Esophagus (tissue), 2 donors: Measurements from ENCODE around the gene RPS19. TPM values are rescaled to one million over a fixed set of nuclear protein-coding genes. Genes with fewer than 3 reads are reported as not detected.

Source experiments
- H3K27ac ChIP-seq, 2 donors: one replicate each; pipeline ENCODE4 v1.5.1; 2013; ENCODE audit warnings: low read depth in 2 of 2, mild to moderate bottlenecking in 2 of 2, inconsistent platforms in 1 of 2, low read length in 1 of 2, moderate library complexity in 1 of 2
- H3K27me3 ChIP-seq, 2 donors: one replicate each; pipeline ENCODE4 v1.6.1; 2013; ENCODE audit warnings: low read length in 2 of 2, control low read depth in 1 of 2, mild to moderate bottlenecking in 1 of 2; ENCODE audit not compliant: insufficient read depth in 2 of 2, control insufficient read depth in 1 of 2
- H3K36me3 ChIP-seq, 2 donors: one replicate each; pipeline ENCODE4 v1.6.1; 2013; ENCODE audit warnings: low read length in 1 of 2; ENCODE audit not compliant: control insufficient read depth in 2 of 2, insufficient read depth in 2 of 2
- H3K4me1 ChIP-seq, 2 donors: one replicate each; pipeline ENCODE4 v1.6.1; 2013; ENCODE audit warnings: low read length in 1 of 2; ENCODE audit not compliant: control insufficient read depth in 2 of 2, insufficient read depth in 2 of 2
- H3K4me3 ChIP-seq, 2 donors: one replicate each; pipeline ENCODE4 v1.5.1; 2013; ENCODE audit warnings: low read length in 2 of 2, mild to moderate bottlenecking in 2 of 2, low read depth in 1 of 2, moderate library complexity in 1 of 2
- H3K9me3 ChIP-seq, 2 donors: one replicate each; pipeline ENCODE4 v1.6.1; 2013; ENCODE audit warnings: mild to moderate bottlenecking in 2 of 2, low read depth in 1 of 2, low read length in 1 of 2, moderate library complexity in 1 of 2; ENCODE audit not compliant: control insufficient read depth in 2 of 2, insufficient read depth in 1 of 2
- WGBS, 2 donors: extraction: QIAGEN DNeasy Blood & Tissue Kit; methylation state at CpG; one replicate each; pipeline ENCODE4 v1.1.7; 2013; 5-methylcytosine and 5-hydroxymethylcytosine counted together
- polyA plus RNA-seq, 2 donors: library from polyadenylated mRNA; stranded (reverse); fragments of 200-250 nt; gene quantifications; one replicate each; pipeline ENCODE4 v1.2.3, GENCODE V29; 2013
- donor health status: healthy with polysubstance abuse.
- donor health status: Bipolar disorder and iron deficiency.

The RPS19 gene
- polyA plus RNA-seq, 2 donors = 2,678 to 3,536 TPM

DNA sequence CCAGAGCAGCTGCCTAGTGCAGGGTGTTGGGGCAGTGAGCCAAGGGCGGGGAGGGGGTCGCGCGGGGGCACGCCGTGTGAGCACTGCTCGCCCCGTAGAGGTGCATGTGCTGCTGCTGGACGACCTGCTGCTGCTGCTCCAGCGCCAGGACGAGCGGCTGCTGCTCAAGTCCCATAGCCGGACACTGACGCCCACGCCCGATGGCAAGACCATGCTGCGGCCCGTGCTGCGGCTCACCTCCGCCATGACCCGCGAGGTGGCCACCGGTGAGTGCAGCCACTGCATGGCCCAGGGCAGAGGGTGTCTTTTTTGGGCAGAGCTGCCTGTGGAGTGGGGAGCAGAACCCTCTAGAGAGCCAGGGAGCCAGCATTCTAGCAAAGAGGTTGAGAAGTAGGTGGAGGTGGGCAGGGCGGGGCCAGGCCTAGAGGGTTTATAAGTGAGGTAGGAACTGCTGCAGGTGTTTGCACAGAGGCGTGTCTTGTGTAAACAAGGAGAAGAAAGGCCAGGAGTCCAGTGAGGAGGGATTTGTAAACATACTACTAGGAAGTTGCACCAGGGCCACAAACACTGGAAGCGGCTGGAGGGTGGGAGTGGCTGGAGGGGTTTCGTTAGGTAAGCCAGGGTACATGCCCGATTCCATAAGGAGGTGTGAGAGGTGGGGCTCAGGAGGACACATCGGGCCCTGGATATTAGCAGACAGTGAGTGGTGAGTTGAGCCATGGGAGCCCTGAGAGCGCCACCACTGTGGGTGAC is 44.2 kb downstream of the RPS19 start:
- H3K27me3 ChIP-seq = no peaks in the 10 kb centered on the region
- peaks cover 27 to 59% of the 10 kb centered on the region in 2 donors for H3K36me3 ChIP-seq
- 74 to 83% methylated on average over 30 of the region's 30 CpGs for WGBS, 2 donors
- H3K27ac ChIP-seq = no peak overlapping the region
- H3K9me3 ChIP-seq = no peaks in the 10 kb centered on the region
- H3K4me1 ChIP-seq = peaks cover 0 to 5% of the 10 kb centered on the region in 2 donors
- no peak overlapping the region for H3K4me3 ChIP-seq

DNA sequence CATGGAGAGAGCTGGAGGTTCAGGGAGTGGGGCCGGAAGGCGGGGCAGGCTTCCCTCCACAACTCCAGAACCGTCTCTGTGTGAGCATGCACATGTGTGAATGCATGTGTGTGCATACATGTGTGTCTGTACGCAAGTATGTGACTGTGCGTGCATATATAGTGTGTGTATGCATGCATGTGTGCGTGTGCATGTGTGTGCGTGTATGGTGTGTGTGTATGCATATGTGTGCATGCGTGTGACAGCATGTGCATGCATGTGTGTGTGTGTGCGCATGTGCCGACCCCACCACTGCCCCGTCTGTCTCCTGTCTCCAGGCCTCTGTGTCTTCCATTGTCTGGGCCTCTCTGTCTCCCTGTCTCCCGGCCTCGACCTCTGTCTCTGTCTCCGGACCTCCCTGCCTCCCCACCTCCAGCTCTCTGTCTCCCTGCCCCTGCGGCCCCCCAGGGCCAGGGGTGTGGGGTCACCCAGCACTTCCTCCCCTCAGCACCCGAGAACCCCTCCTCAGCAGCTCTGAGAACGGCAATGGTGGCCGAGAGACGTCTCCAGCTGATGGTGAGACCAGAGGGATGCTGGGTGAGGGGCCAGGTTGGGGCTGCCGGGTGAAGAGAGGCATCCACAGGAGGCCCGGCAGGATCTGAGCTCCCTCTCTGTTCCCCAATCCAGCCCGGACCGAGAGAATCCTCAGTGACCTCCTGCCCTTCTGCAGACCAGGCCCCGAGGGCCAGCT is 45.4 kb downstream of the RPS19 start:
- 82 to 88% methylated on average over 24 of the region's 24 CpGs for WGBS, 2 donors
- no peaks in the 10 kb centered on the region for H3K27me3 ChIP-seq
- H3K9me3 ChIP-seq = no peaks in the 10 kb centered on the region
- no peak overlapping the region for H3K27ac ChIP-seq
- H3K4me3 ChIP-seq = no peak overlapping the region
- peaks cover 23 to 55% of the 10 kb centered on the region in 2 donors for H3K36me3 ChIP-seq
- peaks cover 0 to 5% of the 10 kb centered on the region in 2 donors for H3K4me1 ChIP-seq

DNA sequence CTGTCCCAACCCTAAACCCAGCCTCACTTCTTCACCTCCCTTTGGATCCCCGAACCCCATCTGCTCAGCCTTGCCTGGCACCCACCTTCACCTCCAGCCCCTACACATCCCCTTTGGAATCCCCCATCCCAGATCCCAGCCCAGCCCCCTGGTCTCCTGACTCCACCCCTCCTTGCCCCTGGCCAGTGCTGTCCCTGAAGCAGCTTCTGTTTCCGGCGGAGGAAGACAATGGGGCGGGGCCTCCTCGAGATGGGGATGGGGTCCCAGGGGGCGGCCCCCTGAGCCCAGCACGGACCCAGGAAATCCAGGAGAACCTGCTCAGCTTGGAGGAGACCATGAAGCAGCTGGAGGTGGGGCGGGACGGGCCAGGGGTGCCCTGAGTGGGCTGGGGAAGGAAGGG is 46.2 kb downstream of the RPS19 start:
- Histone ChIP-seq H3K9me3 (no peaks in the 10 kb centered on the region), H3K27ac (no peak overlapping the region), H3K4me3 (no peak overlapping the region), H3K36me3 (peaks cover 23 to 53% of the 10 kb centered on the region in 2 donors), H3K4me1 (peaks cover 0 to 5% of the 10 kb centered on the region in 2 donors), H3K27me3 (no peaks in the 10 kb centered on the region)
- 81 to 84% methylated on average over 9 of the region's 9 CpGs for WGBS, 2 donors

DNA sequence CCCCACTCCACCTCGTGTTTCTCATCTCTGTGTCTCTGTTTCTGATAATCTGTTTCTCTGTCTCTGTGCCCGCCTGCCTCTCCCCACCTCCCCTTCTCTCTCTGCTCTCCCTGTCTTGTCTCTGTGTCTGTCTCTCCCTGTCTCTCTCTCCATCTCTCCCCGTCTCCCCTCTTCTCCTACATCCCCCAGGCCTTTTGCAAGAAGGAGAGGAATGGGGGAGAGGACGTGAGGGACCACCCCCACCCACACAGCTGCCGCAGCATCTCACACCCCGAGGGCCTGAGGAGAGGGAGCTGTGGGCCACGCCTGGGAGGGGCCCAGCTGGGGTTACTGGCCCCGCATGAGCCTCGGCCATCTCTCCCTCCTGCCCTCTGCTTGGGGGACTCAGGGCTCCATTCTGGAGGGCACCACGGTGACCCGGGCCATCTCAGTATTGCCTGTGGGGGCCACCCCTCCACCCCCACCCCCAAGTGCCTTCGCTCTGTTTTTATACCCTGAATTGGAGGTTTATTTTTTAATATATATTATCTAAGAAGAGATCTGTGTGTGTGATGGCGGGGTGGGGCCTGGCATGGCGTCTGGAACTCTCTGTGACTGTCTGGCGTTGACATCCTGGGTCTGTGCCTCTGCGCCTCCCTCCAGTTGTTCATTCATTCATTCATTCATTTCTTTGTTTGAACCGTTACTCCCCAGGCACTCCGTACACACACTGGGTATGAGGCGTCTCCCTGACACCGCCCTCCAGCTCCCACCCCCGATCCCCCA is 47.0 kb downstream of the RPS19 start:
- H3K9me3 ChIP-seq = no peaks in the 10 kb centered on the region
- H3K4me3 ChIP-seq = no peak overlapping the region
- peaks cover 20 to 46% of the 10 kb centered on the region in 2 donors for H3K36me3 ChIP-seq
- 74 to 83% methylated on average over 19 to 21 of the region's 21 CpGs for WGBS, 2 donors
- no peak overlapping the region for H3K27ac ChIP-seq
- H3K4me1 ChIP-seq = peaks cover 0 to 5% of the 10 kb centered on the region in 2 donors
- no peaks in the 10 kb centered on the region for H3K27me3 ChIP-seq

DNA sequence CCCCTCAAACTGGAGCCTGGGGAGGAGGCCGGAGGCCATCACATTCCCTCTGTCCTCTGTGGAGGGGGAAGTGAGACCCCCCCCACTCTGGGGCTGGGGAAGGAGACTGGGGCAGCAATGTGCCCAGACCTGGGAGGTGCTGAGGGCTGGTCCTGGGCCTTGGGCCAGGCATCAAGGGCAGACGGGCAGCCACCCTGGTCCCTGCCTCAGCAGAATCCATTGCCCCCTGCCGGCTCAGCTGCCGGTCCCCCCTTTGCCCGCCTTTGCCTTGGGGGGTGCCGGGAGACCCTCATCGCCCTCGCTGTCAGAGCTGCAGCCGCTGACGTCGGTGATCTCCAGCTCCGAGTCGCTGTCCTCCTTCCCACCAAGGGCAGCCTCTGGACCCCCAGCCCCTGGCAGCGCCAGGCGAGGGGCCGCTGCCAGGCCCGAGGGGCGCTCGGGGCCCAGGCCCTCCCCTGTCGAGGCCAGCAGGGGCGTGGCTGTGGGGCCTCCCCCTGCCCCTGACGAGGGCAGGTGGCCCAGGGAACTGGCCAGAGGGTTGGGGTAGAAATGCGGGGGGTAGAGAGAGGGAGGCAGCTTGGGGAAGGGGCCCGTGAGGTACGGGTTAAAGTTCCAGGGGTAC is 48.0 kb downstream of the RPS19 start:
- Histone ChIP-seq H3K4me1 (peaks cover 0 to 5% of the 10 kb centered on the region in 2 donors), H3K9me3 (no peaks in the 10 kb centered on the region), H3K4me3 (no peak overlapping the region), H3K27ac (no peak overlapping the region), H3K36me3 (peaks cover 18 to 36% of the 10 kb centered on the region in 2 donors), H3K27me3 (no peaks in the 10 kb centered on the region)
- WGBS, 2 donors = 82 to 84% methylated on average over 22 to 25 of the region's 25 CpGs

DNA sequence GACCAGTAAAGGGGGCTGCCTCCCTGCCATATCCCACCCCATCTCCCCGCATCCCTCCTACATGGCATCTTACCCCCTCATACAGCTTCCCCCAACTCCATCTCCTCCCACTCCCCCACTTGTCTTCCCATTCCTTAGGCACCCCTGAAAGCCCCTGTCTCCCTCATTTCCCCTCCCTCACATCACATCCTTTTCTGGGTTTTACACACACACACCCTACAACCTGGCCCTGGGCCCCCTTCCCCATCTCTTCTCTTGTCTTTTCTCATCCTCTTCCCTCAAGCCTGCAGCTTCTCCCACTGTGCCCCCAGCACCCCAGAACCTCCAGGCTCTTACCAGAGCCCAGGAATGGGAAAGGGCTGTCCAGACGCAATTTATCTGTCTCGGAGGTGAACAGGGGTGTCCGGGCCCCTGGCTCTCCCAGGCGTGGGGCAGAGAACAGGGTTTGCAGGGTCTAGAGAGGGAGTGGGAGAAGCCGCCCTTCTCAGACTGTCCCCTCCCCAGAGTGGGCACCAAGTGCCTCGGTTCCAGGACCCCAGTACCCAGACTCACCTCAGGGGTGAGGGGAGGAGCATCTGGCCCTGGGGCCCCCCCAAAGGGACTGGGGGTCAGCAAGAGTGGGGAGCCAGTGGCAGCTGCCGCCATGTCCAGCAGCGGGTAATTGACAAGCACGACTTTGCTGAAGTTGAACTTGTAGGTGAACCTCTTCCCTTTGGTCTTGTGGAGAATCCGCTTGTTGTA is 48.8 kb downstream of the RPS19 start:
- Histone ChIP-seq H3K4me1 (peaks cover 0 to 5% of the 10 kb centered on the region in 2 donors), H3K9me3 (no peaks in the 10 kb centered on the region), H3K36me3 (peaks cover 10 to 28% of the 10 kb centered on the region in 2 donors), H3K27me3 (peaks cover 0 to 7% of the 10 kb centered on the region in 2 donors), H3K4me3 (no peak overlapping the region), H3K27ac (no peak overlapping the region)
- 76 to 78% methylated on average over 10 to 11 of the region's 11 CpGs for WGBS, 2 donors

DNA sequence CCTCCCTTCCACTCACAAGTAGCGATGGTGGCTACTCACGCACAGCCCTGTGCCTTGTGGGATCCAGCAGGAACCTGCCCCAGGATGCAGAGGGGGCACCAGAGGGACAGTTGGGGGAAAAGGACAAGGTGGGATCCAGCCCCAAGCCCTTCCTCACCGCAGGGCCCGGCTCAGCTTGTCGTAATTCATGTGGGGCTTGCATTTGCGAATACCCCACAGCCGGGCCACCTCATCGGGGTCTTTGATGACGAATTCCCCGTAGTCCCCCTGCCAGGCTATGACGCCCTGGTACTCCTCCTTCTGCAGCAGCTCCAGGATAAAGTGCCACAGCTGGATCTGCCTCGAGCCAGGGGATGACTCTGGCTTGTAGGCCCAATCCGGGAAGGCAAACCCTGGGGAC is 49.7 kb downstream of the RPS19 start:
- Histone ChIP-seq H3K4me1 (no peaks in the 10 kb centered on the region), H3K27me3 (peaks cover 0 to 9% of the 10 kb centered on the region in 2 donors), H3K27ac (no peak overlapping the region), H3K4me3 (no peak overlapping the region), H3K36me3 (peaks cover 7 to 20% of the 10 kb centered on the region in 2 donors), H3K9me3 (no peaks in the 10 kb centered on the region)
- WGBS, 2 donors = 52 to 64% methylated on average over 12 to 13 of the region's 13 CpGs

DNA sequence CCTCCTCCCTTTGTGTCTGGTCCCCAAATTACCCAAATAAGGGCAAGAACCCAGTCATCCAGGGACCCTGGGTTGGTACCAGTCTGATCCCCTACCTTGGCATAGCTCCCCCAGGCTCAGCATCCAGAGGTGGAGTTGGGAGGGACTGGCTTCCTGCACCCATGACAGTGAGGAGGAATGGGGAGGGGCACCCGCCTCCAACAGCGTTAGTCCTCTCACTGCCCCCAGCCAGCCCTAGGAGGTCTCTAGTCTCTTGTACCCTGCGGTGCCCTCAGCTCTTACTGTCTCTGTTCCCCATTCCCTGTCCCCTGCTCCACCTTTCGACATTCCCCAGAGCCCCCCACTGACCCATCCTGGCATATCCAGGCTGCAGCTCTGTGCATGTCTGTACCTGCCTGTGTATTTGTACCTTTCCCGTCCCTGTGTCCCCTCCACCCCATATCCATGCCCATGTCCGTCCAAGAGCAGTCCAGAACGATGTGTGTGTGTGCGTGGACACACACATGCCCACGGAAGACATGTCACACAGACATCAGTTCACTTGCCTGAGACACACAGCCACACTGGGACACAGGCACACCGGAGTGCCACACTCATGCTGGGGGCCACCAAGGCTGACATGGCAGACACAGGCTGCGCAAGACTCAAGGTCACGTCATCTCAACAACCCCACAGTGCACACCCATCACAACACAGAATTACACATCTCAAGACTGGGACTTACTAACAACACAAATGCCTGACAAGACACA is 50.4 kb downstream of the RPS19 start:
- H3K9me3 ChIP-seq = no peaks in the 10 kb centered on the region
- no peak overlapping the region for H3K27ac ChIP-seq
- WGBS, 2 donors = 46 to 50% methylated on average over 10 to 12 of the region's 12 CpGs
- H3K36me3 ChIP-seq = peaks cover 5 to 13% of the 10 kb centered on the region in 2 donors
- peaks cover 0 to 9% of the 10 kb centered on the region in 2 donors for H3K27me3 ChIP-seq
- no peak overlapping the region for H3K4me3 ChIP-seq
- H3K4me1 ChIP-seq = no peaks in the 10 kb centered on the region
